IPS-NIHi11 (cell line): Measurements from ENCODE around the gene SLC41A3.
A peak's percentile ranks its signal among the peaks of the same experiment; 100 is the strongest.
"Not testable (repeated sequence)": the region's sequence is repeated elsewhere in the genome, so short reads cannot be mapped to it uniquely, and the experiment has no call there.

ENCODE experiments used
- DNase-seq: peaks from one replicate; pipeline ENCODE4 v3.0.0; 2012; ENCODE audit warnings: mixed read lengths, low spot score

Gene SLC41A3

GRCh38 chr3:126082362-126083137 lies 1.4 kb downstream of the SLC41A3 start:
- peak; percentile 8 for DNase-seq

DNA sequence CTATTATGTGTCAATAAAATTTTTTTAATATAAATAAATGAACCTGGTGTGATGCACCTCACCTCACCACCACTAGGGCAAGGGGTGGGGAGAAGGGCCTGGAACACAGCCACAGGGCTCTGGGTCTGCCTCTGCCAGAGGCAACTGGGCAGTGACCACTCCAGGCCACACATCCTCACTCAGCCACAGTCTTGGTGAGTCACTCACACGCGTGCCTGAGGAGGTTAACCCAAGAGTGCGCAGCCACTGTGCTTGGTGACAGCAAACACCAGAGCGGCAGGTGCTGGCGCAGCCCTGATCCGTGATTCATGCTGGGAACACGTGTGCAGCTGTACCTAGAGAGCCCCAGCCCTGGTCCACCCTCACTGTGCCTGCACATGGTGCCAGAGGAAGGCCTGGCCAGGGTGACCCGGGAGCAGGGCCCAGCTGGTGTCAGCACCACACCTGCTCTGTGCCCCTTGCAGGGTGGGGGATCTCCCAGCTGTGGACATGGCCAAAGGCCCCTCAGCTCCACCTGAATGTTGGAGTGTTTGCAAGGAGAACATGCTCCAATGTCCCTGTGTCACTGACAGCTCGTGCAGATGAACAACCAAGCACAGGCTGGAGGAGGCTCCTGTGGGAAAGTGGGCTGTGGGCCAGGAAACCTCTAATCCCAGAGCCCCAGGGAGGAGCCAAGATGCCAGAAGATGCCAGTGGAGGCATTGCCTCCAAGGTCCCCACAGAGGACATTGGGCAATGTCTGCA lies 2.1 kb downstream of the SLC41A3 start:
- peak; percentile 41 for DNase-seq

DNA sequence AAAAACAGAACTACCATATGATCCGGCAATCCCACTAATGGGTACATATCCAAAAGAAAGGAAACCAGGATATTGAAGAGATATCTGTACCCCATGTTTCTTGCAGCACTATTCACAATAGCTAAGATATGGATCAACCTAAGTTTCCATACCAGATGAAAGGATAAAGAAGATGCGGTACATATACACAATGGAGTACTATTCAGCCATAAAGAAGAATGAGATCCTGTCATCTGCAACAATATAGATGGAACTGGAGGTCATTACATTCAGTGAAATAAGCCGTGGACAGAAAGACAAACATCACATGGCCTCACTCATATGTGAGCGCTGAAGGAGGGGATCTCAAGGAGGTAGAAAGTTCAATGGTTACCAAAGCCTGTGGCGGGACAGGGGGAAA lies 3.0 kb downstream of the SLC41A3 start:
- DNase-seq: no peak

GRCh38 chr3:126078866-126079265 lies 5.1 kb downstream of the SLC41A3 start:
- DNase-seq: no peak

- DNase-seq: no peak
These were observed 6.2 kb downstream of the SLC41A3 start for GRCh38 chr3:126077754-126078153.

DNA sequence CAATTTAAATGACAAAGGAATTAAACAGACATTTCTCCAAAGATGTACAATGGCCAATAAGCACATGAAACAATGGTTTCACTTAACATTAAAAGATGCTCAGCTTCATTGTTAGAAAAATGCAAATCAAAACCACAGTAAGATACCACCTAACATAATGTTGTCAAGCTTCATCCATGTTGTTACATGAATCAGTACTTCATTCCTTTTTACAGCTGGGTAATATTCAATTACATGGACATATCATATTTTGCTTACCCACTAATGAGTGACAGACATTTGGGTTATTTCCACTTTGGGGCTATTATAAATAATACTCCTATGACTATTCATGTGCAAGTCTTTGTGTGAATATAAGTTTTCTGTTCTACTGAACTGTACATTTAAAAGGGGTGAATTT lies 7.8 kb downstream of the SLC41A3 start:
- no peak for DNase-seq

DNA sequence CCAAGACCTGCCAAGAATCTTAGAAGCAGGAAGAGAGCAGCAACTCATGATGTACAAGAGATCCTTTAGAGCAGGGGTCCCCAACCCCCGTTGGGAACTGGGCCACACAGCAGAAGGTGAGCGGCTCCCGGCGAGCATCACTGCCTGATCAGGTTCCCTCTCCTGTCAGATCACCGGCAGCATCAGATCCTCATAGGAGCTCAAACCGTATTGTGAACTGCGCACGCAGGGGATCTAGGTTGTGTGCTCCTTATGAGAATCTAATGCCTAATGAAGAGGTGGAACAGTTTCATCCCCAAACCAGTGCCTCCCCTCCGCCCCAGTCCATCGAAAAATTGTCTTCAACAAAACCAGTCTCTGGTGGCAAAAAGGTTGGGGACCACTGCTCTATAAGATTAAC lies 13.8 kb downstream of the SLC41A3 start:
- peak; percentile 5 for DNase-seq

- no peak for DNase-seq
These were observed 16.0 kb downstream of the SLC41A3 start for GRCh38 chr3:126067959-126068358.

GRCh38 chr3:126066676-126067075 lies 17.2 kb downstream of the SLC41A3 start:
- not testable (repeated sequence) for DNase-seq

- DNase-seq: no peak
These were observed 18.0 kb downstream of the SLC41A3 start for GRCh38 chr3:126065876-126066275.

GRCh38 chr3:126064627-126065258 lies 19.2 kb downstream of the SLC41A3 start:
- DNase-seq: no peak

GRCh38 chr3:126063358-126063965 lies 20.5 kb downstream of the SLC41A3 start:
- no peak for DNase-seq

DNA sequence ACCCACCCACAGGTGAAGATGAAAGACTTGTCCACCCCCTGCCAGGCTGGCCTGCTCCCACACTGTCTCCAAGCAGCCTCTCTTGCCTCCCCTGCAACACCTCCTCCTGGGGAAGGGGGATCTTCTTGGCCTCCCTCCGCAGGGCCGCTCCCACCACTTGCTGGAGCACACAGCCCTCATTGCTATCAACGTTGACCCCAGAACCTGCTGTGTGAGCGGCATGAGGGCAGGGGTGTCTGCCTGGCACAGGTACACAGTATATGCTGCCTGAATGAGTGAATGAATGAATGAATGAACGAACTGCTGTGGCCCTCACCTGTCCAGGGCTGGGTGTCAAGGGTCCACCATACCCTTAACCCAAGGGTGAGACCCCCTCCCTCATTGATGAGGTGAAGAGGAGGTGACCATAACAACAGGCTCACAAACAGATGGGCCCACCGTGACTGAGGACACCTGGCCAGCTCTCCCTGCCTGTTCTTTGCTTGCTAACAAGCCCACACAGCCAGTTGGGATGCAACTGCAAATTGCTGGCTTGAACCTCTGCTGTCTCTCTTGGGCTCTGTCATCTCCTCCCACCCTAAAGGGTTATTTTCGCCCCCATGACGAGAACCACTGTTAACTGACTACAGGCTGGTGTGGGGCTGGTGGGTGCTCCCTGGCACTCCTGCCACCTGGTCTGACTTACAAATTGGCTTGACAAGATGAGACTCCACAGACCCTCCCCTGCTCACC lies 22.5 kb downstream of the SLC41A3 start:
- no peak for DNase-seq

DNA sequence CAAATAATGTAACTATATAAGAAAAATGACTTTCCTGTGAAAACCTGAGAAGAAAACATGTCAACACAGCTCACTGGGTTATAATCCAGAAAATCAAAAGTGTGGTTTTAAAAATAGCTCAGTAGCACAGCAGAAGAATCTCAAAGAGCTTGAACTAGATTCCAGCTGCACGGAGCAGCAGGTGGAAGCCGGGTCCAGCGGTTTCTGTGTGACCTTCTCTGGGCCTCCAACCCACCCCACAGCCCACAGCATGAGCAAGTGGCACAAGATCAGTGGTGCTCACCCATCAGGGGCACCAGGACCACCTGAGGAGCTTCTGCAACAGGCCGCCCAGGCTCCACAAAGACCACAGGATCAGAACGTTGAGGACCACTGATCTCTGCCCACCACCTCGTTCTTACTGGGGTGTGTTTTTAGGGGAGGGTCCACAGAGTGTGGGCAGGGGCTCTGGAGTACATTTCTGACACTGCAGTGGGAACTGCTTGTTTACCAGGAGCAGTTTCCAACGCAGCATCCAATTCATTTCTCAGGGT lies 23.2 kb downstream of the SLC41A3 start:
- no peak for DNase-seq

- DNase-seq: no peak
These were observed 25.3 kb downstream of the SLC41A3 start for GRCh38 chr3:126058666-126059065.

GRCh38 chr3:126057936-126058335 lies 26.0 kb downstream of the SLC41A3 start:
- no peak for DNase-seq

GRCh38 chr3:126057501-126057819 lies 26.5 kb downstream of the SLC41A3 start:
- DNase-seq: no peak

GRCh38 chr3:126056681-126057500 lies 27.0 kb downstream of the SLC41A3 start:
- DNase-seq: no peak

DNA sequence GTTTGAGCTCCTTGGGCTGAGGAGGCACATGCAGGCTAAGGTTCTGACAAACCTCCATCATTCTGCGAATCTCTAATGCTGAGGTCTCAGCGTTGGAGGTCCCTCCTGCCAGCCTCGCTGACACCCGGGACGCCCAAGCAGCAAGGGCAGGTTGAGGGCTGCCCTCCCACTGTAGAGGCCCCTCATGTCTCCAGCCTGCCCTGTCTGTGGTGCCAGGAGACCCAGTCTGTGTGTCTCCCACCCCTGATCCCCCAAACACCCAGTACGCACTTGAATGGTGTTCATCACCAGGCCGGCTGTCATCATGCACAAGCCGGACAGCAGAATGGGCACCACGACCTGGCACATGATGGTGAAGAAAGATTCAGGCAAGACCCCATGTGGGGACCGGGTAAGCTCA lies 27.8 kb downstream of the SLC41A3 start:
- DNase-seq: no peak

DNA sequence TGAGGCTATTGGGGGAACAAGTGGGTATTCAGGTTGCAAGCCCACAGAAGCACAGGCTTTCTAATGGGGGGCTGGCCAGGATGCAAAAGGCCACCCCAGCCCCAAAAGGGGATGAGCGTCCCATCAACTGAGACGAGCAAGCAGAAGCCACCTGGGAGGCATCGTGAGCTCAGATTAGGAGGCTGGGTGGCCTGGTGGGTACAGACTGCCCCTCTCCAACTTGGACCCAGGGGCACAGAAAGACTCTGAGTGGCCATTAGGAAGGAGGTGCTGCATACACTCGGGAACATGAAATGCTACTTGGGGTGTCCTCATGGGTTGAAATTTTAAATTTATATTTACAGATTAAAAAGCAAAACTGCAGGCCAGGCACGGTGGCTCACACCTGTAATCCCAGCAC lies 29.1 kb downstream of the SLC41A3 start:
- DNase-seq: no peak
